Colonic mucosa (tissue), 4 donors: Measurements from ENCODE around the gene HIPK2. TPM values are rescaled to one million over a fixed set of nuclear protein-coding genes. Genes with fewer than 3 reads are reported as not detected.

Experiments used
- DNase-seq: peaks from one replicate; pipeline ENCODE4 v3.0.0-alpha.2; 2020
- H3K27ac ChIP-seq: fragments of 200-600 bp; one replicate; pipeline ENCODE4 v1.8.0; 2021
- H3K27me3 ChIP-seq: fragments of 200-600 bp; one replicate; pipeline ENCODE4 v1.8.0; 2021
- H3K36me3 ChIP-seq: fragments of 200-600 bp; one replicate; pipeline ENCODE4 v1.8.0; 2021
- H3K4me1 ChIP-seq: fragments of 200-600 bp; one replicate; pipeline ENCODE4 v1.8.0; 2021; ENCODE audit warnings: mild to moderate bottlenecking
- H3K4me3 ChIP-seq: fragments of 200-600 bp; one replicate; pipeline ENCODE4 v1.8.0; 2021
- H3K9ac ChIP-seq, 2 donors: one replicate each; pipeline ENCODE4 v1.7.0; 2013; ENCODE audit warnings: control low read depth in 2 of 2, low read depth in 2 of 2, low read length in 2 of 2
- H3K9me3 ChIP-seq: fragments of 200-600 bp; one replicate; pipeline ENCODE4 v1.8.0; 2021
- CTCF ChIP-seq: fragments of 200-600 bp; IDR thresholded peaks from one replicate; pipeline ENCODE4 v1.8.0; 2022; ENCODE audit warnings: antibody characterized with exemption, mild to moderate bottlenecking
- intact Hi-C: fragments of 100-400 bp; cut with DNase I; formaldehyde crosslinking; loops from one replicate; pipeline ENCODE4 v1.14.1; 2022
- total RNA-seq, 2 donors: library from RNA; stranded (reverse); fragmentation: NEBNext Ultra II Directional in 1 of 2; extraction: Animal tissue kit (Norgen Biotek cat#: 25700) in 1 of 2; gene quantifications; one replicate each; pipeline ENCODE4 v1.2.1, GENCODE V29; 2021
- donor health status: healthy.
- donor health status: DM: no; HTN: no; CAD: no.
- donor health status: DM: no; HTN: no; CAD: no.

Gene HIPK2
- total RNA-seq, 2 donors from 2014 or later, result 25.3 to 28.4 TPM

- no peaks in the 10 kb centered on the region for H3K9me3 ChIP-seq
- no peak for TF ChIP-seq CTCF
- H3K4me3 ChIP-seq, result no peak overlapping the region
- no peaks in the 10 kb centered on the region for H3K36me3 ChIP-seq
- no peak overlapping the region for H3K27ac ChIP-seq
- DNase-seq, result no peak
- H3K9ac ChIP-seq, result no peak overlapping the region
- peaks cover 8% of the 10 kb centered on the region for H3K4me1 ChIP-seq
- H3K27me3 ChIP-seq, result no peaks in the 10 kb centered on the region
- intact Hi-C loops, result no loop called here
Measured at GRCh38 chr7:139748941-139749340, 28.9 kb downstream of the HIPK2 start.

GRCh38 chr7:139748373-139748765 lies 29.4 kb downstream of the HIPK2 start:
- TF ChIP-seq CTCF, result no peak
- Histone ChIP-seq H3K36me3 (no peaks in the 10 kb centered on the region), H3K4me3 (no peak overlapping the region), H3K27me3 (no peaks in the 10 kb centered on the region), H3K9ac (no peak overlapping the region), H3K9me3 (no peaks in the 10 kb centered on the region), H3K27ac (no peak overlapping the region), H3K4me1 (peaks cover 3% of the 10 kb centered on the region)
- no peak for DNase-seq
- intact Hi-C loops, result no loop called here

GRCh38 chr7:139747662-139748372 lies 30.0 kb downstream of the HIPK2 start:
- Histone ChIP-seq H3K4me3 (no peak overlapping the region), H3K27me3 (no peaks in the 10 kb centered on the region), H3K4me1 (no peaks in the 10 kb centered on the region), H3K9ac (no peak overlapping the region), H3K9me3 (no peaks in the 10 kb centered on the region), H3K27ac (no peak overlapping the region), H3K36me3 (no peaks in the 10 kb centered on the region)
- intact Hi-C loops, result no loop called here
- no peak for TF ChIP-seq CTCF
- DNase-seq, result no peak

- Histone ChIP-seq H3K27me3 (no peaks in the 10 kb centered on the region), H3K9me3 (no peaks in the 10 kb centered on the region), H3K36me3 (no peaks in the 10 kb centered on the region), H3K4me3 (no peak overlapping the region), H3K27ac (no peak overlapping the region), H3K4me1 (no peaks in the 10 kb centered on the region), H3K9ac (no peak overlapping the region)
- intact Hi-C loops, result no loop called here
- TF ChIP-seq CTCF, result no peak
- no peak for DNase-seq
Measured at GRCh38 chr7:139746652-139747051, 31.1 kb downstream of the HIPK2 start.

- Histone ChIP-seq H3K9ac (no peak overlapping the region), H3K4me3 (no peak overlapping the region), H3K27me3 (no peaks in the 10 kb centered on the region), H3K27ac (no peak overlapping the region), H3K4me1 (peaks cover 4% of the 10 kb centered on the region), H3K36me3 (no peaks in the 10 kb centered on the region), H3K9me3 (no peaks in the 10 kb centered on the region)
- DNase-seq, result no peak
- intact Hi-C loops, result no loop called here
- TF ChIP-seq CTCF, result no peak
Measured at GRCh38 chr7:139745678-139746143, 32.1 kb downstream of the HIPK2 start.
